Esophagus (tissue), 2 donors: Measurements from ENCODE around the gene PPM1L. TPM values are rescaled to one million over a fixed set of nuclear protein-coding genes. Genes with fewer than 3 reads are reported as not detected.

Experiments
- H3K27ac ChIP-seq, 2 donors: one replicate each; pipeline ENCODE4 v1.5.1; 2013; ENCODE audit warnings: low read depth in 2 of 2, mild to moderate bottlenecking in 2 of 2, inconsistent platforms in 1 of 2, low read length in 1 of 2, moderate library complexity in 1 of 2
- H3K27me3 ChIP-seq, 2 donors: one replicate each; pipeline ENCODE4 v1.6.1; 2013; ENCODE audit warnings: low read length in 2 of 2, control low read depth in 1 of 2, mild to moderate bottlenecking in 1 of 2; ENCODE audit not compliant: insufficient read depth in 2 of 2, control insufficient read depth in 1 of 2
- H3K36me3 ChIP-seq, 2 donors: one replicate each; pipeline ENCODE4 v1.6.1; 2013; ENCODE audit warnings: low read length in 1 of 2; ENCODE audit not compliant: control insufficient read depth in 2 of 2, insufficient read depth in 2 of 2
- H3K4me1 ChIP-seq, 2 donors: one replicate each; pipeline ENCODE4 v1.6.1; 2013; ENCODE audit warnings: low read length in 1 of 2; ENCODE audit not compliant: control insufficient read depth in 2 of 2, insufficient read depth in 2 of 2
- H3K4me3 ChIP-seq, 2 donors: one replicate each; pipeline ENCODE4 v1.5.1; 2013; ENCODE audit warnings: low read length in 2 of 2, mild to moderate bottlenecking in 2 of 2, low read depth in 1 of 2, moderate library complexity in 1 of 2
- H3K9me3 ChIP-seq, 2 donors: one replicate each; pipeline ENCODE4 v1.6.1; 2013; ENCODE audit warnings: mild to moderate bottlenecking in 2 of 2, low read depth in 1 of 2, low read length in 1 of 2, moderate library complexity in 1 of 2; ENCODE audit not compliant: control insufficient read depth in 2 of 2, insufficient read depth in 1 of 2
- WGBS, 2 donors: extraction: QIAGEN DNeasy Blood & Tissue Kit; methylation state at CpG; one replicate each; pipeline ENCODE4 v1.1.7; 2013; 5-methylcytosine and 5-hydroxymethylcytosine counted together
- polyA plus RNA-seq, 2 donors: library from polyadenylated mRNA; stranded (reverse); fragments of 200-250 nt; gene quantifications; one replicate each; pipeline ENCODE4 v1.2.3, GENCODE V29; 2013
- donor health status: healthy with polysubstance abuse.
- donor health status: Bipolar disorder and iron deficiency.

The PPM1L gene
- polyA plus RNA-seq, 2 donors, result 2.7 to 3.0 TPM

GRCh38 chr3:160828880-160829279, 72.8 kb downstream of the PPM1L start:
- H3K36me3 ChIP-seq, result no peaks in the 10 kb centered on the region
- H3K4me1 ChIP-seq, result no peaks in the 10 kb centered on the region
- 57 to 66% methylated on average over 3 of the region's 3 CpGs for WGBS, 2 donors
- no peaks in the 10 kb centered on the region for H3K9me3 ChIP-seq
- H3K4me3 ChIP-seq, result no peak overlapping the region
- no peaks in the 10 kb centered on the region for H3K27me3 ChIP-seq
- no peak overlapping the region for H3K27ac ChIP-seq

GRCh38 chr3:160829486-160830009, 73.5 kb downstream of the PPM1L start:
- no peaks in the 10 kb centered on the region for H3K27me3 ChIP-seq
- no peaks in the 10 kb centered on the region for H3K4me1 ChIP-seq
- no peak overlapping the region for H3K4me3 ChIP-seq
- WGBS, 2 donors, result 47 to 52% methylated on average over 3 of the region's 3 CpGs
- no peaks in the 10 kb centered on the region for H3K9me3 ChIP-seq
- no peaks in the 10 kb centered on the region for H3K36me3 ChIP-seq
- H3K27ac ChIP-seq, result no peak overlapping the region

GRCh38 chr3:160830796-160831195, 74.8 kb downstream of the PPM1L start:
- no peaks in the 10 kb centered on the region for H3K4me1 ChIP-seq
- no peak overlapping the region for H3K27ac ChIP-seq
- no peaks in the 10 kb centered on the region for H3K9me3 ChIP-seq
- WGBS, 2 donors, result 67 to 72% methylated on average over 1 of the region's 1 CpG
- H3K4me3 ChIP-seq, result no peak overlapping the region
- no peaks in the 10 kb centered on the region for H3K36me3 ChIP-seq
- no peaks in the 10 kb centered on the region for H3K27me3 ChIP-seq

- no peak overlapping the region for H3K27ac ChIP-seq
- H3K4me1 ChIP-seq, result no peaks in the 10 kb centered on the region
- WGBS, 2 donors, result 78 to 82% methylated on average over 3 of the region's 3 CpGs
- no peak overlapping the region for H3K4me3 ChIP-seq
- H3K9me3 ChIP-seq, result no peaks in the 10 kb centered on the region
- no peaks in the 10 kb centered on the region for H3K36me3 ChIP-seq
- no peaks in the 10 kb centered on the region for H3K27me3 ChIP-seq
Measured at GRCh38 chr3:160831401-160831800, 75.4 kb downstream of the PPM1L start.

- Histone ChIP-seq H3K27ac (no peak overlapping the region), H3K9me3 (no peaks in the 10 kb centered on the region), H3K27me3 (no peaks in the 10 kb centered on the region), H3K4me3 (no peak overlapping the region), H3K36me3 (no peaks in the 10 kb centered on the region), H3K4me1 (no peaks in the 10 kb centered on the region)
- 45 to 48% methylated on average over 3 of the region's 3 CpGs for WGBS, 2 donors
Measured at GRCh38 chr3:160837394-160837980, 81.5 kb downstream of the PPM1L start.

GRCh38 chr3:160840590-160840989, 84.6 kb downstream of the PPM1L start:
- H3K27me3 ChIP-seq, result no peaks in the 10 kb centered on the region
- H3K27ac ChIP-seq, result no peak overlapping the region
- 80 to 82% methylated on average over 2 of the region's 2 CpGs for WGBS, 2 donors
- H3K4me3 ChIP-seq, result no peak overlapping the region
- no peaks in the 10 kb centered on the region for H3K4me1 ChIP-seq
- H3K36me3 ChIP-seq, result no peaks in the 10 kb centered on the region
- H3K9me3 ChIP-seq, result no peaks in the 10 kb centered on the region

- Histone ChIP-seq H3K4me1 (no peaks in the 10 kb centered on the region), H3K27me3 (no peaks in the 10 kb centered on the region), H3K4me3 (no peak overlapping the region), H3K9me3 (no peaks in the 10 kb centered on the region), H3K27ac (no peak overlapping the region), H3K36me3 (no peaks in the 10 kb centered on the region)
- WGBS, 2 donors, result 84 to 96% methylated on average over 1 of the region's 1 CpG
Measured at GRCh38 chr3:160841455-160841854, 85.4 kb downstream of the PPM1L start.

GRCh38 chr3:160842021-160843005, 86.3 kb downstream of the PPM1L start:
- H3K27ac ChIP-seq, result no peak overlapping the region
- 82 to 87% methylated on average over 3 of the region's 3 CpGs for WGBS, 2 donors
- H3K36me3 ChIP-seq, result no peaks in the 10 kb centered on the region
- no peak overlapping the region for H3K4me3 ChIP-seq
- H3K27me3 ChIP-seq, result no peaks in the 10 kb centered on the region
- no peaks in the 10 kb centered on the region for H3K9me3 ChIP-seq
- no peaks in the 10 kb centered on the region for H3K4me1 ChIP-seq

GRCh38 chr3:160851629-160852210, 95.7 kb downstream of the PPM1L start:
- H3K27me3 ChIP-seq, result no peaks in the 10 kb centered on the region
- WGBS, 2 donors, result 78 to 80% methylated on average over 8 of the region's 8 CpGs
- H3K4me1 ChIP-seq, result no peaks in the 10 kb centered on the region
- no peak overlapping the region for H3K27ac ChIP-seq
- no peaks in the 10 kb centered on the region for H3K36me3 ChIP-seq
- no peak overlapping the region for H3K4me3 ChIP-seq
- H3K9me3 ChIP-seq, result no peaks in the 10 kb centered on the region
